Glomerular endothelial cell (primary cell): ENCODE data around the gene SLC25A13. TPM values are rescaled to one million over a fixed set of nuclear protein-coding genes. Genes with fewer than 3 reads are reported as not detected.

ENCODE experiments used
- DNase-seq: peaks from one replicate; pipeline ENCODE4 v3.0.0-alpha.2; 2011; ENCODE audit warnings: low read depth, low spot score; ENCODE audit errors: extremely low read depth
- total RNA-seq: library from RNA; depleted of rRNA; stranded (reverse); fragments of >200 nt; gene quantifications from 2 replicates; pipeline ENCODE4 v1.2.3, GENCODE V29; 2015

SLC25A13 gene
- total RNA-seq, 1 donor from 2014 or later = 38.6 TPM

GRCh38 chr7:96248405-96248804, 73.5 kb downstream of the SLC25A13 start:
- DNase-seq = no peak

- DNase-seq = no peak
These were observed 75.0 kb downstream of the SLC25A13 start for GRCh38 chr7:96246919-96247318.

- DNase-seq = no peak
These were observed 77.0 kb downstream of the SLC25A13 start for GRCh38 chr7:96244992-96245292.

- DNase-seq = no peak
These were observed 77.5 kb downstream of the SLC25A13 start for GRCh38 chr7:96244244-96244991.

- DNase-seq = no peak
These were observed 78.7 kb downstream of the SLC25A13 start for GRCh38 chr7:96243241-96243640.

GRCh38 chr7:96241855-96242254, 80.0 kb downstream of the SLC25A13 start:
- DNase-seq = no peak

- DNase-seq = no peak
These were observed 82.7 kb downstream of the SLC25A13 start for GRCh38 chr7:96238976-96239766.

- no peak for DNase-seq
These were observed 83.4 kb downstream of the SLC25A13 start for GRCh38 chr7:96238474-96238873.

GRCh38 chr7:96237040-96237439, 84.9 kb downstream of the SLC25A13 start:
- no peak for DNase-seq

GRCh38 chr7:96236198-96237039, 85.5 kb downstream of the SLC25A13 start:
- peak; percentile 93 for DNase-seq

- no peak for DNase-seq
These were observed 86.6 kb downstream of the SLC25A13 start for GRCh38 chr7:96235281-96235680.

- DNase-seq = no peak
These were observed 88.3 kb downstream of the SLC25A13 start for GRCh38 chr7:96233528-96234154.

GRCh38 chr7:96233084-96233483, 88.8 kb downstream of the SLC25A13 start:
- no peak for DNase-seq

GRCh38 chr7:96228760-96229159, 93.1 kb downstream of the SLC25A13 start:
- DNase-seq = no peak

- no peak for DNase-seq
These were observed 96.6 kb downstream of the SLC25A13 start for GRCh38 chr7:96225251-96225650.

GRCh38 chr7:96224685-96225084, 97.2 kb downstream of the SLC25A13 start:
- DNase-seq = no peak

- no peak for DNase-seq
These were observed 97.8 kb downstream of the SLC25A13 start for GRCh38 chr7:96224073-96224472.

- no peak for DNase-seq
These were observed 100.0 kb downstream of the SLC25A13 start for GRCh38 chr7:96221888-96222287.

- DNase-seq = no peak
These were observed 102.3 kb downstream of the SLC25A13 start for GRCh38 chr7:96219378-96220130.

- no peak for DNase-seq
These were observed 103.1 kb downstream of the SLC25A13 start for GRCh38 chr7:96218664-96219243.
